SK-N-MC (cell line): Measurements from ENCODE around the gene DTWD2.

Experiments used
- EZH2 ChIP-seq: fragments of 200-600 bp; sonication (generic); IDR thresholded peaks from one replicate; pipeline ENCODE4 v1.6.1; 2017; ENCODE audit warnings: antibody characterized with exemption
- POLR2AphosphoS5 ChIP-seq: IDR thresholded peaks from 2 replicates; pipeline ENCODE4 v1.6.1; 2012; ENCODE audit warnings: mild to moderate bottlenecking, low read depth, low read length, borderline replicate concordance

GRCh38 chr5:119019949-119020348 is 31.6 kb upstream of the DTWD2 start:
- TF ChIP-seq EZH2 (no peak), POLR2AphosphoS5 (no peak)
